ENCODE results near the gene WDR62.
A peak's percentile ranks its signal among the peaks of the same experiment; 100 is the strongest.

WDR62 gene

DNA sequence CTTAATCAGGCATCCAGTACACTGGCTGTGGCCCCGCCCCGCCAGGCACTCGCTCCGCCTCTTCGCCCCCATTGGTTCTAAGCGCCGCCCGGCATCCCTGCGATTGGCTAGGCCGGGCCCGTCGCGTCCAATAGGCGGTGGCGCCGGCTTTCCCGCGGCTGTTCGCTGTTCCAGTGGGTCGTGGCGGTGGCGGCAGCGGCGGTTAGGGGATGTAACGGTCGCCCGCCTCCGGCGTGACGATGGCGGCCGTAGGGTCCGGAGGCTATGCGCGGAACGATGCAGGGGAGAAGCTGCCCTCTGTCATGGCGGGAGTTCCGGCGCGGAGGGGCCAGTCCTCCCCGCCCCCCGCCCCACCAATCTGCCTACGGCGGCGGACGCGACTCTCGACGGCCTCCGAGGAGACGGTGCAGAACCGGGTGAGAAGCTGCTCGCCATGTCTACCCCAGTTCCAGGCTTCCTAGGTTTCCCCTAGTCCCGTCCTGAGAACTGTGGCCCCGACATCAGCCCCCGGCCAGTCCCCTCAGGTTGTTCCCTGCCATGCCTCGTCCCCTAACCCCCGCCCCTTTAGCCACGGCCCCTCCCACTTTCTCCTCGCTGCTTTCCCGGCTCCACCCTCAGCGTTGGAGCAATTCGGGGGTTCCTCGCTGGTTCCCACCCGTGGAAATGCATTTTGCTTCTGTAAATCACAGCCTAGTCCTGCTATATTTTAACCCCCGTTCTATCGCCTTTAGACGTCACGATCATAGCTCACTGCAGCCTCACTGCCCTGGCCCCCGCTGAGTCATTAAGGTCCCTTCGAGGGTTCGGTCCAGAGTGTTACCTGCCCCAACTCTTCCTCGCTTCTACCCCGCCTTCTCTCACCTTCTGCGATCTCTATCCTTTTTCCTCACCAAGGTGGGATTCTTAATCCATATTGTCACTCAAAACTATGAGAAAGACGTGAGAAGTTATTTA, at the start of gene WDR62:
TSS of gene WDR62 (plus strand) at position 165 of the 954 bp plus-strand sequence. CDS start at position 240, 75 bp downstream.
- Histone ChIP-seq H3K27me3 (ENCODE audit: insufficient read depth, low read depth, severe bottlenecking) (no peaks in the 10 kb centered on the region), H3K9me3 (ENCODE audit: severe bottlenecking) (no peaks in the 10 kb centered on the region), H3K27ac (peak within 1 kb of the TSS; percentile 90), H3K36me3 (peaks cover 13% of the 10 kb centered on the region), H3K4me3 (ENCODE audit: low read depth, low read length) (peak within 1 kb of the TSS; percentile 72)
- peak; percentile 94 for DNase-seq
- TF ChIP-seq, protein P1, sequence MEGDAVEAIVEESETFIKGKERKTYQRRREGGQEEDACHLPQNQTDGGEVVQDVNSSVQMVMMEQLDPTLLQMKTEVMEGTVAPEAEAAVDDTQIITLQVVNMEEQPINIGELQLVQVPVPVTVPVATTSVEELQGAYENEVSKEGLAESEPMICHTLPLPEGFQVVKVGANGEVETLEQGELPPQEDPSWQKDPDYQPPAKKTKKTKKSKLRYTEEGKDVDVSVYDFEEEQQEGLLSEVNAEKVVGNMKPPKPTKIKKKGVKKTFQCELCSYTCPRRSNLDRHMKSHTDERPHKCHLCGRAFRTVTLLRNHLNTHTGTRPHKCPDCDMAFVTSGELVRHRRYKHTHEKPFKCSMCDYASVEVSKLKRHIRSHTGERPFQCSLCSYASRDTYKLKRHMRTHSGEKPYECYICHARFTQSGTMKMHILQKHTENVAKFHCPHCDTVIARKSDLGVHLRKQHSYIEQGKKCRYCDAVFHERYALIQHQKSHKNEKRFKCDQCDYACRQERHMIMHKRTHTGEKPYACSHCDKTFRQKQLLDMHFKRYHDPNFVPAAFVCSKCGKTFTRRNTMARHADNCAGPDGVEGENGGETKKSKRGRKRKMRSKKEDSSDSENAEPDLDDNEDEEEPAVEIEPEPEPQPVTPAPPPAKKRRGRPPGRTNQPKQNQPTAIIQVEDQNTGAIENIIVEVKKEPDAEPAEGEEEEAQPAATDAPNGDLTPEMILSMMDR (IDR thresholded peaks at IDR 0.05; ENCODE audit: low read depth, low read length) = no peak

DNA sequence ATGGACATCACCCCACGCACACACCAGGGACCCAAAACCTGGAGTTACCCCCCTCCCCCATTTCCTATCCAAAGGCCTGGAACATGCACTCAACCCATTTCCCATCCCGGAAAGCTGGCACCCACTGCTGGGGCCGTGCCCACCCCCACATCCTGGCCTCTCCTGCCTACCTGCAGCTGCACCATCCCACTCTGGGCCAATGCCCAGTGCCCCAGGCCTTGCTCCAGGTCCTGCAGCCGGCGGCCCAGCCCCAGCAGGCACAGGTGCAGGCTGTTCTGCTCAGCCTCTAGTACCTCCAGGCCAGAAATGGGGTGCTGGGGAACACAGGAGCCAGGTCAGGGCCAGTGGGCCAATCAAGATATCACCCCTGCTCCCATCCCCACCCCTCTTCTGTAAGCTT, 47.7 kb upstream of the WDR62 start:
- no peaks in the 10 kb centered on the region for H3K9me3 ChIP-seq (ENCODE audit: severe bottlenecking)
- TF ChIP-seq, protein P1 (IDR thresholded peaks at IDR 0.05; ENCODE audit: low read depth, low read length) = no peak
- no peak overlapping the region for H3K4me3 ChIP-seq (ENCODE audit: low read depth, low read length)
- H3K36me3 ChIP-seq = no peaks in the 10 kb centered on the region; the same call in 1 of the 2 replicates
- no peaks in the 10 kb centered on the region for H3K27me3 ChIP-seq (ENCODE audit: insufficient read depth, low read depth, severe bottlenecking)
- no peak for DNase-seq
- no peak overlapping the region for H3K27ac ChIP-seq

DNA sequence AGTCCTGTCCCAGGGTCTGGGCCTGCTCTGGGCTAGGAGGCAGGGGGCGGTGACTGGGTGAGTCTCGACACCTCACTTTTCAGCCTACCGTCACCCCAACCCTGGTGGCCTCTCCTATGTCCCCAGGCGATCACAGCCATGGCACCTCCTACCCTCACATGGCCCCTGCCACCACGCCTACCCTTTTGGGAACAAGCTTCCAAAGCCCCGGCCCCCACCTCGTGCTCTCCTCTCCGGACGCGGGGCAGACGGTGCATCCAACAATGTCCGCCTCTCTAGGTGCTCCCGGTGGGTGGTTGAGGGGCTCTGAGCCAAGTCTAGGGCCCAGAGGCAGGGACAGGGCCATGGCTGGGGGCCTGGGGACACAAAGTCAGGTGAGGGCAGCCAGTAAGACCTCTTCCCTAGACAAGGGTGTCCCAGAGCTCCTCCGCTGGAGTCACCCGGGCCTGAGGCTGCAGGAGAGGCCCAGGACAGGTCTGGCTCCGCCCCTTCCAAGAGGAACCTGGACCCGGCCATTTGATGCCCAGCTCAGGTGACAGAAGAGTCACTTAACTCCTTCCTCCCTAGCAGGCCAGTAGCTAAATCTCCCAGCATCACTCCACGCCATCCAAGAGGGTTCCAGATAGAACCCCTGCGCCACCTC, 46.2 kb upstream of the WDR62 start, which contains the start of gene SYNE4:
TSS of gene SYNE4 (minus strand) at position 478 of the 643 bp plus-strand sequence. CDS start at position 346, 132 bp downstream.
- Histone ChIP-seq H3K27ac (peak within 1 kb of the TSS; percentile 54; the same call in 1 of the 2 replicates), H3K36me3 (no peaks in the 10 kb centered on the region; the same call in 1 of the 2 replicates), H3K9me3 (ENCODE audit: severe bottlenecking) (no peaks in the 10 kb centered on the region), H3K4me3 (ENCODE audit: low read depth, low read length) (peak within 1 kb of the TSS; percentile 37), H3K27me3 (ENCODE audit: insufficient read depth, low read depth, severe bottlenecking) (no peaks in the 10 kb centered on the region)
- TF ChIP-seq, protein P1 (IDR thresholded peaks at IDR 0.05; ENCODE audit: low read depth, low read length) = no peak
- peak; percentile 52 for DNase-seq

DNA sequence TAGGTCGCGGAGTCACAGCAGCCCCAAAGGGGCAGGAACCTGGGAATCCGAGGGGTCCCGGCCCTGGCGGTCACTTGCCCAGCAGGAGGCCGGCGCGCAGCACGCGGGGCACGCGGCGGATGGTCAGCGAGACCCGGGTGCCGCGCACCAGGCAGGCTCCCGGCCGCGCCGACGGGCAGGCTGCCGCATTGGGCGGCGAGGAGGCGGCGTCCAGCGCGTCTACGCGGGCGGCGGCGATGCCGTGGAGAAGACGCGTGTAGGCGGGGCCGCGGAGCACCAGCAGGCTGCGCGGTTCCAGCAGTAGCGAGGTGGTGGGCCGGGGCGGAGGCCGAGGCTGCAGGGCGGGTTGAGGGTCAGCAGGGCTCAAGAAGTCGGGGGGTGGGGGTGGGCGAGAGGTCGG, 45.5 kb upstream of the WDR62 start:
- H3K4me3 ChIP-seq (ENCODE audit: low read depth, low read length) = peak overlapping the region; percentile 37
- H3K27me3 ChIP-seq (ENCODE audit: insufficient read depth, low read depth, severe bottlenecking) = no peaks in the 10 kb centered on the region
- no peaks in the 10 kb centered on the region for H3K36me3 ChIP-seq
- H3K27ac ChIP-seq = peak overlapping the region; percentile 54; the same call in 1 of the 2 replicates
- DNase-seq = peak; percentile 52
- TF ChIP-seq, protein P1 (IDR thresholded peaks at IDR 0.05; ENCODE audit: low read depth, low read length) = no peak
- H3K9me3 ChIP-seq (ENCODE audit: severe bottlenecking) = no peaks in the 10 kb centered on the region

DNA sequence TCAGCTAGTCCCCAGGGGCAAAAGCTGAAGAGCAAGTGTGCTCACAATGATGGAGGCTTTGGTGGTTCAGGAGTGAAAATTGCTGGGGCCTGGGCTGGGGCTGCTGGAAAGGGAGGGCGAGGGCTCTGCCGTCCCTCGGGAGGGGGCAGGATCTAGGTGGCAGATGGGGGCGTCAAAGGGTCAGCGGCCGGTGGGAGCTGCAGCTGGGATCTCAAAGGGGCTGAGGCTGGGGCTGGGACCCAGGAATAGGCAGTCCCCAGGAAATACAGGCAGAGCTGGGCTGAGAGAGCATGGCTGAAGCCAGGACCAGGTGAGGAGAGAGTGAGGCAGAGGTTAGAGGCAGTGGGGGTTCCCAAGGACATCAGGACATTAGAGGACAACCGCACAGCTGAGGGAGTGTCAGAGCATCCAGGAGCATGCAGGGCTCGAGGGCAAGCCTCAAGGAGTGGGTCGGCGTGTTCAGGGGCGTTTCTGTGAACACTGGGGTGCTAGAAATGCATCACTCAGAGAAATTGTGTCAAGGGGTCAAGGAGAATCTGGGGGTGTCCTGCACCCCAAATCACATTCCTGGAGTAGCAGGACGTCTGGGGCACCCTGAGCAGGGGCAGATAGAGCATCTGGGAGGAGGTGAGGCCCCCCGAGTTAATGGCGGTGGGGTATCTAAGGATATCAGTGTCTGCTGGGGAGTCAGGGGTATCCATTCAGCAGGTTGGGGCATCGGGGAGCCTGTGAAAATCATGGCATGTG, 44.9 kb upstream of the WDR62 start:
- Histone ChIP-seq H3K27me3 (ENCODE audit: insufficient read depth, low read depth, severe bottlenecking) (no peaks in the 10 kb centered on the region), H3K4me3 (ENCODE audit: low read depth, low read length) (peak overlapping the region; percentile 37), H3K27ac (no peak overlapping the region), H3K36me3 (no peaks in the 10 kb centered on the region), H3K9me3 (ENCODE audit: severe bottlenecking) (no peaks in the 10 kb centered on the region)
- TF ChIP-seq, protein P1 (IDR thresholded peaks at IDR 0.05; ENCODE audit: low read depth, low read length) = no peak
- no peak for DNase-seq
